Uterus (tissue), 4 donors: ENCODE data around the gene PRDM2. TPM values are rescaled to one million over a fixed set of nuclear protein-coding genes. Genes with fewer than 3 reads are reported as not detected.
A peak's percentile ranks its signal among the peaks of the same experiment; 100 is the strongest.

Experiments
- DNase-seq, 2 donors: peaks; one replicate each; pipeline ENCODE4 v3.0.0-alpha.2; 2019 to 2020
- H3K27ac ChIP-seq, 2 donors: fragments of 200-600 bp; sonication (generic); 1 replicate in 1 of 2; 2 replicates in 1 of 2; pipeline ENCODE4 v1.5.1; 2016 to 2018
- H3K27me3 ChIP-seq, 2 donors: fragments of 200-600 bp; sonication (generic); one replicate each; pipeline ENCODE4 v1.5.1; 2018 to 2019; ENCODE audit warnings: control low read depth in 1 of 2
- H3K36me3 ChIP-seq, 2 donors: fragments of 200-600 bp; sonication (generic); one replicate each; pipeline ENCODE4 v1.5.1; 2019; ENCODE audit warnings: control low read depth in 1 of 2
- H3K4me1 ChIP-seq, 2 donors: fragments of 200-600 bp; sonication (generic); one replicate each; pipeline ENCODE4 v1.5.1; 2018 to 2019; ENCODE audit warnings: control low read depth in 1 of 2
- H3K4me3 ChIP-seq, 2 donors: fragments of 200-600 bp; sonication (generic); 1 replicate in 1 of 2; 2 replicates in 1 of 2; pipeline ENCODE4 v1.5.1; 2018 to 2019; ENCODE audit warnings: mild to moderate bottlenecking in 1 of 2
- H3K9me3 ChIP-seq, 2 donors: fragments of 200-600 bp; sonication (generic); one replicate each; pipeline ENCODE4 v1.5.1; 2019; ENCODE audit warnings: control low read depth in 1 of 2
- CTCF ChIP-seq, 4 experiments: fragments of 200-600 bp in 2 of 4; fragments of 450-650 bp in 2 of 4; sonication (generic) in 2 of 4; IDR thresholded peaks; one replicate each; pipeline ENCODE4 v1.5.1; 2016 to 2019; ENCODE audit warnings: antibody characterized with exemption in 4 of 4, mild to moderate bottlenecking in 2 of 4, moderate library complexity in 1 of 4
- POLR2A ChIP-seq, 2 donors: fragments of 450-650 bp; IDR thresholded peaks; one replicate each; pipeline ENCODE4 v1.6.1; 2016; ENCODE audit warnings: antibody characterized with exemption in 2 of 2, mild to moderate bottlenecking in 1 of 2, moderate library complexity in 1 of 2
- intact Hi-C: fragments of 100-400 bp; cut with DNase I; formaldehyde crosslinking; loops from one replicate; pipeline ENCODE4 v1.15.1; 2023; ENCODE audit warnings: low total_unique reads
- total RNA-seq, 4 donors: library from RNA; depleted of rRNA in 3 of 4; stranded (reverse); fragments of >200 nt in 3 of 4; gene quantifications; one replicate each; pipeline versions ENCODE4 v1.1.0 to v1.2.4, GENCODE V29; 2014 to 2023
- donor health status: DM: yes; HTN: yes; CAD: no.

The PRDM2 gene
- total RNA-seq, 4 donors from 2014 or later = 13.1 to 72.8 (median 37.0) TPM

- Histone ChIP-seq H3K4me3 (no peak overlapping the region), H3K4me1 (no peaks in the 10 kb centered on the region), H3K9me3 (no peaks in the 10 kb centered on the region), H3K27ac (no peak overlapping the region), H3K36me3 (no peaks in the 10 kb centered on the region), H3K27me3 (no peaks in the 10 kb centered on the region)
- DNase-seq = no peak
- intact Hi-C loops = no loop called here
- TF ChIP-seq CTCF (IDR thresholded peaks at IDR 0.05) (no peak), POLR2A (IDR thresholded peaks at IDR 0.05) (no peak)
Observed at GRCh38 chr1:13733711-13734110, 33.7 kb downstream of the PRDM2 start.

- Histone ChIP-seq H3K27ac (no peak overlapping the region), H3K4me3 (no peak overlapping the region), H3K36me3 (no peaks in the 10 kb centered on the region), H3K9me3 (no peaks in the 10 kb centered on the region), H3K27me3 (no peaks in the 10 kb centered on the region), H3K4me1 (no peaks in the 10 kb centered on the region)
- intact Hi-C loops = no loop called here
- DNase-seq = no peak
- TF ChIP-seq CTCF (IDR thresholded peaks at IDR 0.05) = no peak
- no peak for TF ChIP-seq POLR2A (IDR thresholded peaks at IDR 0.05)
Observed at GRCh38 chr1:13735168-13735930, 35.4 kb downstream of the PRDM2 start.

GRCh38 chr1:13737398-13737797, 37.4 kb downstream of the PRDM2 start:
- no peaks in the 10 kb centered on the region for H3K9me3 ChIP-seq
- H3K4me3 ChIP-seq = no peak overlapping the region
- no peaks in the 10 kb centered on the region for H3K36me3 ChIP-seq
- H3K27ac ChIP-seq = no peak overlapping the region
- intact Hi-C loops = no loop called here
- no peaks in the 10 kb centered on the region for H3K27me3 ChIP-seq
- H3K4me1 ChIP-seq = no peaks in the 10 kb centered on the region
- no peak for TF ChIP-seq CTCF (IDR thresholded peaks at IDR 0.05)
- TF ChIP-seq POLR2A (IDR thresholded peaks at IDR 0.05) = no peak
- DNase-seq = no peak

- peaks cover 0 to 4% of the 10 kb centered on the region in 2 donors for H3K4me1 ChIP-seq
- H3K27me3 ChIP-seq = no peaks in the 10 kb centered on the region
- no peaks in the 10 kb centered on the region for H3K9me3 ChIP-seq
- DNase-seq = no peak
- H3K4me3 ChIP-seq = no peak overlapping the region
- H3K36me3 ChIP-seq = no peaks in the 10 kb centered on the region
- intact Hi-C loops = no loop called here
- H3K27ac ChIP-seq = no peak overlapping the region
- no peak for TF ChIP-seq POLR2A (IDR thresholded peaks at IDR 0.05)
- no peak for TF ChIP-seq CTCF (IDR thresholded peaks at IDR 0.05)
Observed at GRCh38 chr1:13746342-13746741, 46.4 kb downstream of the PRDM2 start.

GRCh38 chr1:13748610-13749505, 48.9 kb downstream of the PRDM2 start:
- TF ChIP-seq POLR2A (IDR thresholded peaks at IDR 0.05) = peak; percentile 88 to 94
- TF ChIP-seq CTCF (IDR thresholded peaks at IDR 0.05) = peak in 3 of 4 experiments; percentile 19 to 27 (median 19)
- intact Hi-C loops = no loop called here
- H3K4me1 ChIP-seq = peaks cover 0 to 4% of the 10 kb centered on the region in 2 donors
- peak overlapping the region; percentile 42 to 89 for H3K4me3 ChIP-seq
- H3K27me3 ChIP-seq = no peaks in the 10 kb centered on the region
- H3K36me3 ChIP-seq = no peaks in the 10 kb centered on the region
- peak; percentile 97 for DNase-seq
- no peaks in the 10 kb centered on the region for H3K9me3 ChIP-seq
- H3K27ac ChIP-seq = peak overlapping the region; percentile 92 to 93
